Natural killer cell (primary cell): ENCODE data around the gene HSPG2. TPM values are rescaled to one million over a fixed set of nuclear protein-coding genes. Genes with fewer than 3 reads are reported as not detected.

Source experiments
- ATAC-seq, 3 donors: fragments of 150-1000 bp in 2 of 3; fragments of 200-7000 bp in 1 of 3; cut with Tn5 transposase; 1 replicate in 1 of 3; 2 replicates in 2 of 3; pipeline ENCODE4 v1.10.0; 2021; ENCODE audit warnings: mild to moderate bottlenecking in 2 of 3, moderate library complexity in 2 of 3
- DNase-seq, 2 donors: peaks; one replicate each; pipeline versions ENCODE4 v3.0.0 to v3.0.0-alpha.2; 2013 to 2021; ENCODE audit warnings: mixed read lengths in 1 of 2
- H3K27ac ChIP-seq: one replicate; pipeline ENCODE4 v1.5.1; 2013; ENCODE audit warnings: mild to moderate bottlenecking, low read length
- H3K27me3 ChIP-seq: one replicate; pipeline ENCODE4 v1.6.1; 2013; ENCODE audit warnings: low read length; ENCODE audit not compliant: control insufficient read depth, insufficient read depth
- H3K36me3 ChIP-seq: one replicate; pipeline ENCODE4 v1.6.1; 2013; ENCODE audit warnings: low read length; ENCODE audit not compliant: control insufficient read depth, insufficient read depth
- H3K4me1 ChIP-seq: one replicate; pipeline ENCODE4 v1.6.1; 2013; ENCODE audit warnings: low read length; ENCODE audit not compliant: control insufficient read depth, insufficient read depth
- H3K4me3 ChIP-seq: one replicate; pipeline ENCODE4 v1.5.1; 2013; ENCODE audit warnings: low read length
- H3K9me3 ChIP-seq: one replicate; pipeline ENCODE4 v1.6.1; 2013; ENCODE audit warnings: low read length; ENCODE audit not compliant: control insufficient read depth, insufficient read depth
- H3K27ac Mint-ChIP-seq, 2 donors: one replicate each; pipeline ENCODE4 v1.8.0; 2022; ENCODE audit warnings: mild to moderate bottlenecking in 2 of 2, mixed read lengths in 2 of 2, moderate library complexity in 1 of 2
- H3K27me3 Mint-ChIP-seq, 2 donors: one replicate each; pipeline ENCODE4 v1.8.0; 2022; ENCODE audit warnings: low read depth in 2 of 2, mixed read lengths in 2 of 2
- H3K36me3 Mint-ChIP-seq: one replicate; pipeline ENCODE4 v1.8.0; 2022; ENCODE audit warnings: mixed read lengths
- H3K4me1 Mint-ChIP-seq, 2 donors: one replicate each; pipeline ENCODE4 v1.8.0; 2022; ENCODE audit warnings: mixed read lengths in 2 of 2
- H3K4me3 Mint-ChIP-seq: one replicate; pipeline ENCODE4 v1.8.0; 2022; ENCODE audit warnings: mild to moderate bottlenecking, moderate library complexity, mixed read lengths
- H3K9me3 Mint-ChIP-seq, 2 donors: one replicate each; pipeline ENCODE4 v1.8.0; 2022; ENCODE audit warnings: mixed read lengths in 2 of 2
- CTCF ChIP-seq: fragments of 200-600 bp; IDR thresholded peaks from one replicate; pipeline ENCODE4 v1.8.0; 2022; ENCODE audit warnings: antibody characterized with exemption
- WGBS: methylation state at CpG from one replicate; pipeline ENCODE4 v1.1.7; 2013; ENCODE audit warnings: missing lambda C conversion rate; ENCODE audit not compliant: insufficient coverage; 5-methylcytosine and 5-hydroxymethylcytosine counted together
- intact Hi-C: fragments of 100-400 bp; cut with micrococcal nuclease; formaldehyde crosslinking; loops from one replicate; pipeline ENCODE4 v1.14.2; 2022
- total RNA-seq, 4 donors: library from RNA; stranded (reverse); fragments of 120-200 nt in 1 of 4; gene quantifications; one replicate each; pipeline versions ENCODE4 v1.2.3 to v1.2.4, GENCODE V29; 2013 to 2022

HSPG2 gene
- total RNA-seq, 3 donors from 2014 or later (not counting 1 experiment from before 2014, with no cell fraction given): 0.54 to 0.93 (median 0.90) TPM

- no peaks in the 10 kb centered on the region for H3K27me3 Mint-ChIP-seq
- no peaks in the 10 kb centered on the region for H3K9me3 Mint-ChIP-seq
- H3K9me3 ChIP-seq: no peaks in the 10 kb centered on the region
- peak overlapping the region; percentile 65 for H3K27ac ChIP-seq
- H3K4me3 Mint-ChIP-seq: no peak overlapping the region
- peaks cover 23% of the 10 kb centered on the region for H3K4me1 ChIP-seq
- H3K36me3 ChIP-seq: no peaks in the 10 kb centered on the region
- no peaks in the 10 kb centered on the region for H3K27me3 ChIP-seq
- H3K4me3 ChIP-seq: no peak overlapping the region
- peak overlapping the region; percentile 75 to 89 for H3K27ac Mint-ChIP-seq
- WGBS: 85% methylated on average over 4 of the region's 5 CpGs
- no peaks in the 10 kb centered on the region for H3K36me3 Mint-ChIP-seq
- ATAC-seq: no peak
- intact Hi-C loops: no loop called here
- no peak for DNase-seq
- H3K4me1 Mint-ChIP-seq: peaks cover 6 to 10% of the 10 kb centered on the region in 2 donors
- TF ChIP-seq CTCF: no peak
Measured at GRCh38 chr1:21914450-21914849, 22.7 kb downstream of the HSPG2 start.

- intact Hi-C loops: no loop called here
- no peak for TF ChIP-seq CTCF
- Mint-ChIP-seq H3K27me3 (no peaks in the 10 kb centered on the region), H3K27ac (peak overlapping the region; percentile 75 to 89), H3K9me3 (no peaks in the 10 kb centered on the region), H3K4me1 (peaks cover 6 to 10% of the 10 kb centered on the region in 2 donors), H3K4me3 (no peak overlapping the region), H3K36me3 (no peaks in the 10 kb centered on the region)
- DNase-seq (peak; percentile 23 to 40), ATAC-seq (peak; percentile 87 to 96 (median 95))
- Histone ChIP-seq H3K27me3 (no peaks in the 10 kb centered on the region), H3K4me1 (peaks cover 23% of the 10 kb centered on the region), H3K36me3 (no peaks in the 10 kb centered on the region), H3K27ac (peak overlapping the region; percentile 65), H3K9me3 (no peaks in the 10 kb centered on the region), H3K4me3 (no peak overlapping the region)
- 59% methylated on average over 5 of the region's 5 CpGs for WGBS
Measured at GRCh38 chr1:21913763-21914162, 23.3 kb downstream of the HSPG2 start.

- peak overlapping the region; percentile 55 for H3K27ac ChIP-seq
- Mint-ChIP-seq H3K36me3 (no peaks in the 10 kb centered on the region), H3K9me3 (no peaks in the 10 kb centered on the region), H3K27ac (peak overlapping the region; percentile 75 to 89), H3K27me3 (no peaks in the 10 kb centered on the region), H3K4me1 (peaks cover 6 to 10% of the 10 kb centered on the region in 2 donors), H3K4me3 (no peak overlapping the region)
- ATAC-seq (no peak), DNase-seq (no peak)
- H3K4me3 ChIP-seq: no peak overlapping the region
- intact Hi-C loops: no loop called here
- H3K4me1 ChIP-seq: peaks cover 23% of the 10 kb centered on the region
- TF ChIP-seq CTCF: no peak
- H3K27me3 ChIP-seq: no peaks in the 10 kb centered on the region
- 76% methylated on average over 8 of the region's 8 CpGs for WGBS
- no peaks in the 10 kb centered on the region for H3K9me3 ChIP-seq
- H3K36me3 ChIP-seq: no peaks in the 10 kb centered on the region
Measured at GRCh38 chr1:21913258-21913657, 23.9 kb downstream of the HSPG2 start.
